ENCODE results near the gene DCST2.

Gene DCST2

DNA sequence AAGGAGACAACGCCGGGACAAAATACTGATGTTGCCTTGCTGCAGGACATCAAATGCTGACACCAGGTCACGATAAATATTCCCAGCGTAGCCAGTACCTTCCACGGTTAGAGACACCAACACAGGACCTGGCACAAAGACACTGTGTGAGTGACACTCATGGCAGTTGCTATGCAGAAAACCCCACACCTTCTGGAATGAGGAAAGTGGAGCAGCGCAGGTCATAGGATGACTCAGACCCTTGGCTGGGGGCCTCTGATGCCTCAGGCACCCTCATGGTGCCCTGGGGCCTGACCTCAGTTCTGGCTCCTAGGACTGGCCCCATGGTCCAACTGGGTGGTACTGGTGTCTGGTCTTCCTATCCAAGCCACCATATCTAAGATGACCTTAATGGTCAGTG lies 7.0 kb downstream of the DCST2 start:
- no peak for DNase-seq (ENCODE audit: low read depth)

DNA sequence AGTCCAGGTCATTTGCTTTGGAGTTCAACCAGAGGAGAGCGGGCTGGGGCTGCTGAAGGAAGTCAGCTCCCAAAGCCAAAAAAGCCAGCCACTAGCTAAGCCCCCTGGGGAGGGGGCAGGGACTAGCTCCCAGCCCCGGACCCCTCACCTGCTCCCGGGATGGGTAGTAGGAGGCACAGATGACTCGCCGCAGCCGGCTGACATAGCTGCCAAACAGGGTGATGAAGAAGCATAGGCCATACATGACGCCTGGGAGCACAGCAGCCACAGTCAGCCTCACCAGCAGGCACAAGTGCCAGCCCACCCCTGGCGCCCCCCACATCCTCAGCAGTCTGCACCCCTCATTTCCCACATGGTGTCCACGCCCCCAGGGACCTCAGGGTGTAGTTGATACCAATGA lies 7.4 kb downstream of the DCST2 start:
- no peak for DNase-seq (ENCODE audit: low read depth)

DNA sequence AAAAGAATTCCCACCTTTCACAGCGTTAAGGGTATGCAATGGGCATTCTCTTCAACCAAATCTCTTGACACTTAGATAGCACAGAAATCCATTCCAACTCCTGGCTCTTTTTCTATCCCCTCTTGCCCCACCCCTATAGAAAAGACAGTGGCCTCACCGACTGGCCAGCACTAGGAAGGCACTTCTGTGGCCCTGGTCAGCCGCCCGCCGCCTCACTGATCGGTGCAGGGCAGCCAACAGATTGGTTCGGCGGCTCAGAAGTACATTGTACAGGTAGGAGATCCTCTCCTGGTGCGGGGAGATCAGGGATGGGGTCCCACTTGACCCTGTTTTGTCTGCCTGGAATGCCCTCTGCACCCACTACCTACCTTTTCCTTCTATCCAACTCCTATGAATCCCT lies 9.3 kb downstream of the DCST2 start:
- no peak for DNase-seq (ENCODE audit: low read depth)

DNA sequence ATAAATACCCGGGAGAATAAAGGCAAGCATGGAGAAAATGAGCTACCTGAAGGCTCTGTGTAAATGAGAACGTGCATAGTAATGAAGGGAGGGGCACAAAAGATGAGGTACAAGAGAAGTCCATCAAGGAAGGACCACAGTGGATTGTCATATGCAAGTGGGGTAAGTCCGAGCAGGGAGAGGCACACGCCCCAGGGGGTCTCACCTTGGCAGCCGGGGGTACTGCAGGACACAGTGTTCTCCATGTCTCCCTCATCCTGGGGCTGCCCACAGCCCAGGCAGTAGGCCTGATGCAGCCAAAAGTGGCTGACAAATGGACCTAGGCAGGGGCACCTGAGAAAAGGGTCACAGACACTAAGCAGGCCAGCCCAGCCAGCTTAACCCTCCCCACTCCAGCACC lies 10.0 kb downstream of the DCST2 start:
- no peak for DNase-seq (ENCODE audit: low read depth)

DNA sequence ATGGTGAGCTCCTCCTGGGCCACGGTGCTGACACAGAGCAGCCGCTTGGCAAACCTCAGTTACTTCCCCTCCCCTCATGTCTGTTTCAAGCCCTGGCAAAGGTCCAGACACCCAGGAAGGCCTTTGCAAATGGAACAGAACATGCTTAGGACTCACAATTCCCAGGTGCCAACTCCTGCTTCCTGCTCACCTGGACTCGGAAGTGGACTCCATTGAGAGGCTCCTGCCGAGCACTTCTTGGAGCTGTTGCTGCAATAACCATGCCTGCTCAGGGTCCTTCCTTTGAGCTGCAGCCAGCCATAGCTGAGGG lies 10.7 kb downstream of the DCST2 start:
- no peak for DNase-seq (ENCODE audit: low read depth)

DNA sequence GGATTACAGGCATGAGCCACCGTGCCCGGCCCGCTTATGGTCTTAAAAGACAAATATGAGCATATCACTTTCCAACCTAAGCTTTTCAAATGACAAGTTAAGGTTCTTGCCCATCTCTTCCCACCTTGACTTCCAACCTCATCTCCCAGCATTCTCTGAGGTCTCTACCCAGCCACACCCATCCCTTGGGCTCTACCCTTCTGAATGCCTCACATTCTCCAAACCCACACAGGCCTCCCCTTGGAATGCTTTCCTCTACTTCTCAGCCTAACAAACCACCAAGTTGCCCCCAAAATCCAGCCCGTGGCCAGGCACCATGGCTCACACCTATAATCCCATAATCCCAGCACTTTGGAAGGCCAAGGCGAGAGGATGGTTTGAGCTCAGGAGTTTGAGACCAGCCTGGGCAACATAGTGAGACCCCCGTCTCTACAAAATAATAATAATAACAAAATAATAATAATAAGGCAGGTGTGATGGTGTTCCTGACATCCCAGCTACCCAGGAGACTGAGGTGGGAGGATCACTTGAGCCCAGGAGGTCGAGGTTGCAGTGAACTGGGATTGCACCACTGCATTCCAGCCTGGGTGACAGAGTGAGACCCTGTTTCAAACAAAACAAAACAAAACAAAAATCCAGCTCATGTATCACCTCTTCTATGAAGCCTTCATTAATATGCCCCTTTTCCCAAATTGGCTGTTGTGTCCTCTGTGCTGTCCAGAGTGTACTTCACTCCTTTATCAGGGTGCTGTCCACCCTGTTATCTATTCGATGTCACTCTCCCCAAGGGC lies 11.2 kb downstream of the DCST2 start:
- DNase-seq (ENCODE audit: low read depth): no peak

DNA sequence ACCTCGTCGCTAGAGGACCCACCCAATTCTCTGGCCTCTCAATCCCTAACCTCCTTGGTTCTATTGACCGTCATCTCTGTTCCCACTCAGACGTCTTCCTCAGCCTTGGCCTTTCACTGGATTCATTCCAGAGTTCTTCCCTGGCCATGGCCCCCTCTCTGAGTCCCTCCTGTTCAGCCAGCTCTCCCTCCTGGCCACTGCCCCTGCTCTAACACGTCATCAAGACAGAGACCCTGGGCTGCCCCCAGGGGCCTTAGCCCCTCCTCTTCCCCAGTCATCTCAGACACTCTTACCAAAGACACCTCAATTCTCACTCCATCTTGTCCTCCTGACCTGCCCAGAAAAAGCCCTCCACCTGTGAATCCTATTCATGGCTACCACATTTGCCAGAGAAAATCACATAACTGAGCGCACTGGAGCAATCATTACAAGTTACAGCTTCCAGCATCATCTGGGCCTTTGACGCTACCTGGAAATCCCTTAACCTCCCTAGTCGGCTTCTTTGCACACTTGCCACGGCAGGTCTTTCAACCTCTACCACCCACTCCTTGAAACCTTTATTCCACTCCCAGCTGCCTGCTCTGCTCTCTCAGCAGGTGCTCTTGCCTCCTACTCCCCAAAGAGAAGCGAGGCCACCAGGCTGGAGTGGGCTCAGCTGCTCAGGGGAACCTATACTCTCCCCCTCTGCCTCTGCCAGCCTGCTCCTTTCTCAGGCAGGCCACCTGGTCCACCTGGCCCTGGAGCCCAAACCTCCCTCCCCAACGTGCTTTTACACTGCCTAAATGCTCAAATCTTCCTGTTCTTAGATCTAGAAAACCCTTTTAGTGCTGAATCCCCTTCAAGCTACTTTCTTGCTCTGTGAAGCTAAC lies 14.0 kb downstream of the DCST2 start:
- DNase-seq (ENCODE audit: low read depth): no peak

DNA sequence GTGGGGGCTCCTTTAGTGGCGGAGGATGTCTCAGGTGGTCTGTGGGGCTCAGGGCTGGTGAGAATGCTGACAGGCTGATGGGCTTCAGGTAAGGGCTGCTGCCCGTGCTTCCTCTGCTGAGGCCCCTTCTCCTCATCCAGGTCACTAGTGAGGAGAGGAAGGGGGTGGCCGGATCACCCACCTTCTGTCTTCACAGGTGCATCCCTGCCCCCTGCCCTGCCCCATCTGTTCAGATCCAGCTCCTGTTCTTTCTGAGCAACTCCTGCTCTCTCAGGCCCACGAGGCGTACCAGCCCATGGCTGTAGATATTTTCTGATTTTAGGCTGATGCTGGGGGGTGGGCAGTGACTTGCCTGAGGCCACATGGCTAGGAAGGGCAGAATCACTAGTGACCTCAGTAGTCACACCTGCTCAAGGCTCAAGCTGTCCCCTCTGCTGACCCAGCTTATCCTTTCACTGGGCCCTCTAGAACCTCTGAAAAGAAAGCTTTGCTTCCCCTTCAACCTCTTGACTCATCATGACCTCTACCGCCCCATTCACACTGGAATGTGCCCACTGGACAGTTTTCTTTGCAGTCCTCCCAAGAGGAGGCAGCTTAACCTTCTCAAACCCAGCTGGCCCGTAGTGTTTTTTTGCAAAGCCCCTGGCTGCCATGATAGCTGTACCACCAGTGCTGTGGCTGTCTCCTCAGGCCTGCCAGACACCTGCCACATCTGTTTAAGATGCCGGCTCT lies 14.8 kb downstream of the DCST2 start:
- no peak for DNase-seq (ENCODE audit: low read depth)

DNA sequence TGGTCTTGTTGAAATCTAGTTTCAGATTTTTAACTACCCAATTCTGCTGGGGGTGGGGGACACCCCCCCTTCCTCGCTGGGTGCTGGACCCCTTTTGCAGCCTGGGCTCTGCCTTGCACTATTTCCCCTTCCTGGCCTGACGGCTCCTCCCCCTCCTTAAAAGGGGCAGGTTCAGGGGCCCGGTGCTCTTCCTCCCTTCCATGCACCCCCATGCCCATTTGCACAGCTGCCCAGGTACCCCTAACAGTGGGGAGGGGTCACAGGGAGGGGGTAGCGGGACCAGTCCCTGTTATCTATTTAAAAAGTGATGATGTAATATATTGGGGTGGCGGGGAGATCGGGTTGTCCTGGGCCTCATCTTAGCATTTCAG lies 15.7 kb downstream of the DCST2 start:
- DNase-seq (ENCODE audit: low read depth): no peak

DNA sequence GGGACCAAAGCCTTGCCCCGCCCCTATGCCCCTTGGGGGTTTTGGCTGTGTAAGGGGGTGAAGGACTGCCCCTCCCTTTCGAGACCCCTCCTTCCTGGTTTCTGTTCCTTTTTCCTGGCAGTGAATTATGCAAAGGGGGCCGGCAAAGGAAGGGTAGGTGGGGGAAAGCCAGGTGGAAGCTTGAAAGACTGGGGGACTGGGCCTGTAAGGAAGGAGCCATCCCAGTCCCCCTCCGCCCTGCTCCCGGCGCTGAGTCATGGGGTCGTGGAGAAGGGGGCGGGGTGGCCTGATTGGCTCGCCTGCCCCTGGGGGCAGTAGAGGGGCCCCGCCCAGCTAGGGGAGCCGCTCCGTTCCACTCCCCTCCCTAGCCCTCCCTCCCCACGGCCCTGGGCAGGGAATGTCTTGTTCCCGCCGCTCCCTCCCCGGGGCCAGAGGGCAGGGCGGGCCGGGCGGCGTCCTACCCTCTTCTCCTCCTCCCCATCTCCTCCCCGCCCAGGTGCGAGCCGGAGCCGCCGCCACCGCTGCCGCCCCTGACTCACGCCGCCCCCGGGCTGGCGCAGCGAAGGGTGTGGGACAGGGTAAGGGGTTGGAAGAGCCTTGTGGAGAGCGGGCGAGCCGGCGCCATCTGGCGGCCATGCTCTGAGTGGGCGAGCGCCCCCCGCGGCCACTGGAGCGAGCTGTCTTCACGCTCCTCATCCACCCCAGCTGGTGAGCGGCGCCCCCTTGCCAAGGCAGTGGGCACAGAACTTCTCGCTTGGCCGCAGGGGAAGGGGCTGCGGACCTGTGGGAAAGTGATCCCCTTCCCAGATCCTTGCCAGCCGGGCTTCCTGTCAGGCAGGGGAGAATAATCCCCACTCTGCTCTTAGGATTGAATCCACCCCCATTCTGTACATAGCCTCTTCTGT lies 16.3 kb downstream of the DCST2 start:
- no peak for DNase-seq (ENCODE audit: low read depth)

DNA sequence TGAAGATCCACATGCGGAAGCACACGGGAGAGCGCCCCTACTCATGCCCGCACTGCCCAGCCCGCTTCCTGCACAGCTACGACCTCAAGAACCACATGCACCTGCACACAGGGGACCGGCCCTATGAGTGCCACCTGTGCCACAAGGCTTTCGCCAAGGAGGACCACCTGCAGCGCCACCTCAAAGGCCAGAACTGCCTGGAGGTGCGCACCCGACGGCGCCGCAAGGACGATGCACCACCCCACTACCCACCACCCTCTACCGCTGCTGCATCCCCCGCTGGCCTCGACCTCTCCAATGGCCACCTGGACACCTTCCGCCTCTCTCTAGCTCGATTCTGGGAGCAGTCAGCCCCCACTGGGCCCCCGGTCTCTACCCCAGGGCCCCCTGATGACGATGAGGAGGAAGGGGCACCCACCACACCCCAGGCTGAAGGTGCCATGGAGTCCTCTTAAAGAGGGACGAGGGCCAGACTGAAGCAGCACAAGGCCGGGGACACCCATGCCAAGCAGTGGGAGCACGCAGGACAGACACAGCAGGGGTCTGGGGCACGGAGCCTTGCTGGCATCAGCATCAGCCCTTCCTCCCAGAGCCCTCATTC lies 17.2 kb downstream of the DCST2 start:
- no peak for DNase-seq (ENCODE audit: low read depth)

DNA sequence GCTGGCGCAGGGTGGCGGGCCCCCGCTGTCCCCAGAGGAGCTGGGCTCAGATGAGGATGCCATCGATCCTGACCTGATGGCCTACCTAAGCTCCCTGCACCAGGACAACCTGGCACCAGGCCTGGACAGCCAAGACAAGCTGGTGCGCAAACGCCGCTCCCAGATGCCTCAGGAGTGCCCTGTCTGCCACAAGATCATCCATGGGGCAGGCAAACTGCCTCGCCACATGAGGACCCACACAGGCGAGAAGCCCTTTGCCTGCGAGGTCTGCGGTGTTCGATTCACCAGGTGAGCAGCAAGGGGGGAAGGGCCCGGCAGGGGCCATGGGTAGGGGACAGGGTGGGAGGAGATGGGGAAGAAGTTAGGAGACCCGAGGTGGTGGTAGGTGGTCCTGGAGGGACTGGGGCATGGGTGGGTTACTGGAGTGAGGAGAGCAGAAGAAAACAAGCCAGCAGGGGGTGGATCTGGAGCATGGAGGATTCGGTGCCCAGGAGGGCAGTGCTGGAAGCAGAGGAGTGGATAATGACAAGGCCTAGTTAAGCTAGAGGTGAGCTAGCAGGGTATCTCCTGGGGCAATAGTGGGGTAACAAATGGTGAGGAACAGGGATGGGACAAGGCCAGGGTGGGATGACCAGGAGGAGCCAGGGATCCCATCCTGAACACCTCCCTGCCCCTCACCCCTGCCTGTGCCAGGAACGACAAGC lies 17.9 kb downstream of the DCST2 start:
- no peak for DNase-seq (ENCODE audit: low read depth)

DNA sequence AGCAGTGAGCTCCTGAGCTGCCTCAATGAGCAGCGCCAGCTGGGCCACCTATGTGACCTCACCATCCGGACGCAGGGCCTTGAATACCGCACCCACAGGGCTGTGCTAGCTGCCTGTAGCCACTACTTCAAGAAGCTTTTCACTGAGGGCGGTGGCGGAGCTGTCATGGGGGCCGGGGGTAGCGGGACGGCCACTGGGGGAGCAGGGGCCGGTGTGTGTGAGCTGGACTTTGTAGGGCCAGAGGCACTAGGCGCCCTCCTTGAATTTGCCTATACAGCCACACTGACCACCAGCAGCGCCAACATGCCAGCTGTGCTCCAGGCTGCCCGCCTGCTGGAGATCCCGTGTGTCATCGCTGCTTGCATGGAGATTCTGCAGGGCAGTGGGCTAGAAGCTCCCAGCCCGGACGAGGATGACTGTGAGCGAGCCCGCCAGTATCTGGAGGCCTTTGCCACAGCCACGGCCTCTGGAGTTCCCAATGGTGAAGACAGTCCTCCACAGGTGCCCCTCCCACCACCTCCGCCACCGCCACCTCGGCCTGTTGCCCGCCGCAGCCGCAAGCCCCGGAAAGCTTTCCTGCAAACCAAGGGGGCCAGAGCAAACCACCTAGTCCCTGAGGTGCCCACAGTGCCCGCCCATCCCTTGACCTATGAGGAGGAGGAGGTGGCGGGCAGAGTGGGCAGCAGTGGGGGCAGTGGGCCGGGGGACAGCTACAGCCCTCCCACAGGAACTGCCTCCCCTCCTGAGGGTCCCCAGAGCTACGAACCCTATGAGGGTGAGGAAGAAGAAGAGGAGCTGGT lies 18.7 kb downstream of the DCST2 start:
- no peak for DNase-seq (ENCODE audit: low read depth)

DNA sequence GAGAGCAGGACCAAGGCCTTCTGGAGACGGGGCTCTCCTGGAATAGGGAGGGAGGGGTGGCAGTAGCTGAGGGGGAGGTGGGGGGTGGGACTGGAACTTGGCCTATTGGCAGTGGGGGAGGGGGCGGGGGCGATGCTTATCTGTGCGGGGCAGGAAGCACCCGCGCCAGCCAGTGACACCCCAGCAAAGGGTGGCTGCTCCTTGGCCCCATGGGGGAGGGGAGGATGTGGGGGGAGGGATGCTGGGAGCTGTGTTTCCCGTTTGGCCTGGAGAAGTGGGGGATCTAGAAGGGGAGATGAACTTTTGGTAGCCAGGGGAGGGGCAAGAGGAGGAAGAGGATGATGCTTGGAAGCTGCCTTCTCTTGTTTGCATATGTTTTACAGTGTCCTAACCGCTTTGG lies 19.9 kb downstream of the DCST2 start:
- DNase-seq (ENCODE audit: low read depth): no peak

DNA sequence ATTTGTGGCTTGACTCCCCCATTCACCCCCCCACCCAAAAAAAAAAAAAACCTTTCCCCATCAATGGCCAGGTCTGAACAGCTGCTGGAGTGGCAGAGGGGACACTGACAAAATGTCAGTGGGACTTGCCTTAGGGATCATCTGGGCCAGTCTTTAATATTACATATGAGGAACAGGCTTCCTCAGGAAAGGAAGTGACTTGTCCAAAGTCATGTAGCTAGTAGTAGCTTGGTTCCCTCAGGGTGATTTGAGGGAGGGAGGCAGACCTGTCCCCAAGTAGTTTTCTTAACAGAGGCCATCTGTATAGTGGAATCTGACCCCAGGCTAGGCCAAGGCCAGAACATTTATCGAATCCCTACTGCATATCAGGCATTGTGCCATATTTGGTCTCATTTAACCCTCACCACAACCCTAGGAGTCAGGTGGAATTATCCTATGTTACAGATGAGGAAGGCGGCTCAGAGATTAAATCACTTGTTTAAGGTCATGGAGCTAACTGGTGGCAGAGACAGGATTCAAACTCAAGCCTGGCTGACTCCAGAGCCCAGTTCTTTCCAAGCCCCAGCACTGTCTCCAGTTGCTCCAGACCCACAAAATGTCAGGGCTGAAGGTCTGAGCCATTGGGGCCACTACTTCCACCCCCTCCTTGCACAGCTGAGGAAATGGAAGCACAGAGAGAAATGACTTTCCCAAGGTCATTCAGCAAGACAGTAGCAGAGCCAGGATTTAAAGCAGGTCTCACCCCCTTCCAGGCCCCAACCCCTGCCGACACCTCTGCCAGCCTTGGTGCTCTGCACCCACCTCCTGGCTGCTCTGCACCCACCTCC lies 20.6 kb downstream of the DCST2 start:
- no peak for DNase-seq (ENCODE audit: low read depth)

DNA sequence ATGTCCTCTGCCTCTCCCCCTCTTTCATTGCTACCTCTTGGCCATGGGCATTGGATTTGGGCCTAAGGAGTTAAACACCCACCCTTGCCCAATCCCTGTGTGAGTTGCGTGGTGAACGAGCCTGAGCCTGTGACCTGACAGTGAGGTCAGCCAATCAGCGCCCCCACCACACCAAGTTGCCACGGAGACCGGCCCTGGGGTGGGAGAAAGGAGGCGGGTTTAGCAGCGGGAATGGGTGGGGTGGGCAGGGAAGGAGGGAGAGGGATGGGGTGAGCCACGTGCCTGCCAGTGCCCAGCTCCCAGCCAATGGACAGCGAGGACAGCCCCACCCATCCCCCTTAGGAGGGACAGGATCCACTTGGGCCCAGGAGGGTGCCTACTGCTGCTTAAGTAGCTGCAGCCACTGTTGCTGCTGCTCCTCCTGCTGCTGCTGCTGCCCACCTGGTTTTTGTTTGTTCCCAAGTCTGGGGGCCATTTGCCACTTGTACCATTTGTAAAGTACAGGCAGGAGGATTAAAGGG lies 21.5 kb downstream of the DCST2 start:
- DNase-seq (ENCODE audit: low read depth): no peak

DNA sequence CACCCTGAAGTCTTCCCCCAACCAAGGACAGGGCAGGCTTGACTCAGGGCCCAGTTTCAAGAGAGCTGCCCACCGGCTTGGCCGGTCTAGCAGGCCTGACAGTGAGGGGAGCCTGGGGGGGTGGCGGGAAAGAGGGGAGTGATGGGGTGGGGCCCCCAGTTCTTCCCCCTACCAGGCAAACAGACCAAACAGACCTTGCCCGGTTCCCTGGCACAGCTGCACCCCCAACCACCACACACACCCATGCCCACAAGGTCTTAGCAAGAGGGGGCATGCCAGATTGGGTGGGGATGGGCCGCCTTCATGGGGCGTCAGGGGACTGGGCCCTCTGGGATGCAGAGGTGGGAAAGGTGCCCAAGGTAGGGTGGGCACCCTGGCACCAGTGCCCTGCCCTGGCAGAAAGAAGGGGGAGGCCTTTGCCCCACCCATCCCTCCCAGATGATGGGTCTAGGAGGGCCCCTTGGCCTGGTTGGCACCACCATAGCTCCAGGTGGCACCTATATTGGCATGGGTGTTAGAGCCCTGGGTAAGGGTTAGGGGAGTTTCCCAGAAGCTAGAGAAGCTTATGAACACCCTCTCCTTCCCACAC lies 22.1 kb downstream of the DCST2 start:
- no peak for DNase-seq (ENCODE audit: low read depth)

DNA sequence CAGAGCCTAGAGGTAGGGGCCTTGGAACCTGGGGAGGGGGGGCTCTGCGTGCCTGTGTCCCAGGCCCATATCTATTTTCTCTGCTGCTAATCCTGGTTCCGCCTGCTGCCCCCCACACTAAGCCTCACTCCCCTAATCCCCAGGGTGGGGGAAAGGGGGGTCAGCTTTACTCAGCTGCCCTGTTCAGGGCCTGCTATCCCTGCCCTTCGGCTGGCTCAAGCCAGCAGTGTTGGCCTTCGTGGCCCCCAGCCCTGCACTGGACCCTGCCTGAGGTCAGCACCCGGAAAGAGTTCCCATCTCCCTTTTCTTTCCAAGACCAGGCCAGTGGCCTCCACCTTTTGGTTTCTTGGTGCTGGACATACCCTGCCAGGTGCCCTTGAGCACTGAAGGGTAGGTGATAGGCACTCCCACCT lies 22.6 kb downstream of the DCST2 start:
- DNase-seq (ENCODE audit: low read depth): no peak
